DMS153 treated with DMSO at 0.1 percent for 48 hours (cell line): ENCODE measurements around the gene ERMP1.
"Not testable (repeated sequence)": the region's sequence is repeated elsewhere in the genome, so short reads cannot be mapped to it uniquely, and the experiment has no call there.

ENCODE experiments used
- DNase-seq: peaks from one replicate; lab custom pipeline; 2025; ENCODE audit not compliant: unreplicated experiment; lab: John Stamatoyannopoulos, UW

ERMP1 gene

DNA sequence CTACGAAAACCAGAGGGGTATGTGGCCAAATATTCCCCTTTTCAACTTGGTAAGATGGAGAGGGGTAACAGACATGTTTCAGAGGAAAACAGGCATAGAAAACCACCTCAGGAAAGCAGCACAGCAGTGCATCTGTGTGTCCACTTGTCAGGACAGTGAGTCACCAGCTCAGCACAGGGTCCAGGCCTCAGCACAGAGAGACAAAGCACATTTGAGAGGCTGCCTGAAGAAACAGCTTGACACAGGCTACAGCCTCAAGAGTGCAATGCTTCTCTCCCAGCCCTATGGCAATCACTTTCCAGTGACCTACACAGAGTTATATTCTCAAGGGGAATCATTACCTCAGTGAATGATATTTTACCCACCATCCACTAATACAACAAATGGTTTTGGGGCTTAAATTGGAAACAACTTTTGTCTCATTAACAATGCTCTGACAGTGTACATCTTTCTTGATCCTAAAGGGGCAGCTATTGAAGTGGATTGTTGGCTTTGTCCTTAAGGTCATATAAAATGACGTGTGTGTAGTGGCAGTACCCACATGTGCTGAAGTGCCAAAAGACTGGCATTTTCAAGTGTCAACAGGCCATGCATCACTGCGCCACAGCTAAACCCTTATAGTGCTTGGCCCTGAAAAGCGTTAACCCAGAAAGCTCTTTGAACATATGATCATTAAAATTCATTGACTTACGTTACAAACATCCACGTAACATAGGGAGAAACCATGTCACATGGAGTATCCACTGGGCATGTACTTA is 46.4 kb downstream of the ERMP1 start:
- DNase-seq, result no peak

GRCh38 chr9:5784526-5785315 is 48.2 kb downstream of the ERMP1 start:
- DNase-seq, result no peak

- DNase-seq, result no peak
These were observed 48.9 kb downstream of the ERMP1 start for GRCh38 chr9:5783982-5784381.

- DNase-seq, result not testable (repeated sequence)
These were observed 49.5 kb downstream of the ERMP1 start for GRCh38 chr9:5783420-5783819.

DNA sequence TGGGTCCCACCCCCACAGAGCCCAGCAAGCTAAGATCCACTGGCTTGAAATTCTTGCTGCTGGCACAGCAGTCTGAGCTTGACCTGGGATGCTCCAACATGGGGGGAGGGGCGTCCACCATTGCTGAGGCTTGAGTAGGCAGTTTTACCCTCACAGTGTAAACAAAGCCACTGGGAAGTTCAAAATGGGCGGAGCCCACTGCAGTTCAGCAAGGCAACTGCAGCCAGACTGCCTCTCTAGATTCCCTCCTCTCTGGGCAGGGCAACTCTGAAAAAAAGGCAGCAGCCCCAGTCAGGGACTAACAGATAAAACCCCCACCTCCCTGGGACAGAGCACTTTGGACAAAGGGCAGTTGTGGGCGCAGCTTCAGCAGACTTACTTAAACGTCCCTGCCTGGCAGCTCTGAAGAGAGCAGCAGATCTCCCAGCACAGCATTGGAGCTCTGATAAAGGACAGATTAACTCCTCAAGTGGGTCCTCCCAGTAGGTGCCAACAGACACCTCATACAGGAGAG is 53.2 kb downstream of the ERMP1 start:
- not testable (repeated sequence) for DNase-seq

DNA sequence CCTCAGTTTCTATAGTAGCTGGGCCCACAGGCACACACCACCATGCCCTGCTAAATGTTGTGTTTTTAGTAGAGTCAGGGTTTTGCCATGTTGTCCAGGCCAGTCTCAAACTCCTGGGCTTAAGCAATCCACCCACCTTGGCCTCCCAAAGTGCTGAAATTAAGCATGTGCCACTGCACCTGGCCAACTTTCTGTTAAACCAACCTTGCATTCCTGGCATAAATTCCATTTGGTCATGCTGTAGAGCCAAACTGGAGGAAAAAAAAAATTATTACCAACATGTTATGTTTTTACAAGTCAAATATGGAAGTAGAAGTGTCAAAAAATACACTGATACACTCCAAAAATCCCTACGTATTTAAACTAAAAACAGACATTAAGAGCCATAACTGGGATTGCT is 54.1 kb downstream of the ERMP1 start:
- no peak for DNase-seq

DNA sequence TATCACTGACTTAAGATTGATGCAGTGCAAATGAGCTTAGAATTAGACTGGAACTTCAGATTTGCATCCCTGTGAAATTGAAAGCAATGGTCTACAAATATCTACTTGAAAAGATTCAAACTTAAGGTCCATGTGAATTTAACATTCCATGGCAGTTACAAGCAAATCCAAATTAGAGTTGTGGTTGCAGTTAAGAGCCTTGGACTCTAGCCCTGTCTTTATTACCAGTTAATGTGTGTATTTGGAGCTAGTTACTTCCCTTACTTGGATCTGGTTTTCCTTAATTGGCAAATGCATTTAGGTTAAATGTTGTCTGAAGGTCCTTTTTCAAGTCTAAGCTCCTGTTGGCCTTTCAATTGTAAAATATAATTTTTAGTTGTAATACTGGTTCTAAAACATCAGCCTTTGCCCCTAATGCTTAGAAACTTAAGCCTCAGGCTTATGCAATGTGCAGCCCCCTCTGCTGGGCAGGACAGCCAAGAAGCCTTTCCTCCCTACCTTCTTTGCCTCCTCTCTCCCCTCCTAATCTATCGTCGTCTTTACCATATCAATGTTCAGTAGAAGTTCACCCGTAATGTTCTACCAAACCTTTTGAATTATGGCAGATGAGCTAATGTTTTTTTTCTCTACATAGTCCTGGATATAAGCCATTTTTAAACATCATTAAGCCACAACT is 59.5 kb downstream of the ERMP1 start:
- DNase-seq, result no peak

- no peak for DNase-seq
These were observed 64.7 kb downstream of the ERMP1 start for GRCh38 chr9:5767968-5768932.

GRCh38 chr9:5764130-5764868 is 68.6 kb downstream of the ERMP1 start:
- DNase-seq, result no peak

GRCh38 chr9:5762421-5762820 is 70.5 kb downstream of the ERMP1 start:
- DNase-seq, result no peak

GRCh38 chr9:5760338-5760737 is 72.6 kb downstream of the ERMP1 start:
- DNase-seq, result no peak

DNA sequence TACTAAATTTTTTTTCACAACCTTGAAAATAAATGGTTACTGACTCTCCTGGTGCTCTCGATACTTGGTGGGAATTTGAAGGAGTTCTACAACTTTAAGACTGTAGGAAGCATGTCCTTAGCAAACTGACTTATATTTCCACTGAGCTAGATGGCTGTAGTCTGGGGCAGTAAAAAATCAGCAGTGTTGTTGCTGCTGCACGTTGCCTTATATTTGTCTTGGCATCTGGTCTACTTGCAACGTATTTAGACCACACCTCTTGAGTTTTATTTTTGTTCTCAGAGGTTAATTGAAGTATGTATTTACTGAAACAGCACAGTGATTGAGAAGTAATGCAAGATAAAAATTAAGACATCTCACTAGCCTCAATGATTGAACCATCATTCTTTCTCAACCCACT is 76.3 kb downstream of the ERMP1 start:
- no peak for DNase-seq

DNA sequence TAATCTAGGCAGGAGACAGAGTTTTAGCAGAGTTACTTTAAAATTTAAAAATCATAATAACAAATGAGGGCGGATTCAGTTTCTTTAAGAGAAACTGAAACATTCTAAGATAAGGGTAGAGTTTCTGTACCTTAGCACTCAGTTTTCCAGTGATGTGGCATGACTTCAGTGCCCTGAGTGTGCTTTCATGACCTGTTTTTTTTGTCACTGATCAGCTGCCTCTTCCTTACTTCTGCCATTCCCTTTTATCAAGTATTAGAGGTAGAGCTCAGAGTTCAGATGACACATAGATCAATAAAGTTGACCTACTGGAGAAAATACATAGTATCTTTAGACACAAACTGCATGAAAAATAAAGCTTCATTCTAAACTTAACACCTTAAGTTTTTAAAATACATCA is 82.3 kb downstream of the ERMP1 start:
- no peak for DNase-seq

- no peak for DNase-seq
These were observed 83.6 kb downstream of the ERMP1 start for GRCh38 chr9:5749306-5749705.

GRCh38 chr9:5748438-5748837 is 84.5 kb downstream of the ERMP1 start:
- no peak for DNase-seq

GRCh38 chr9:5743109-5743508 is 89.8 kb downstream of the ERMP1 start:
- DNase-seq, result no peak

DNA sequence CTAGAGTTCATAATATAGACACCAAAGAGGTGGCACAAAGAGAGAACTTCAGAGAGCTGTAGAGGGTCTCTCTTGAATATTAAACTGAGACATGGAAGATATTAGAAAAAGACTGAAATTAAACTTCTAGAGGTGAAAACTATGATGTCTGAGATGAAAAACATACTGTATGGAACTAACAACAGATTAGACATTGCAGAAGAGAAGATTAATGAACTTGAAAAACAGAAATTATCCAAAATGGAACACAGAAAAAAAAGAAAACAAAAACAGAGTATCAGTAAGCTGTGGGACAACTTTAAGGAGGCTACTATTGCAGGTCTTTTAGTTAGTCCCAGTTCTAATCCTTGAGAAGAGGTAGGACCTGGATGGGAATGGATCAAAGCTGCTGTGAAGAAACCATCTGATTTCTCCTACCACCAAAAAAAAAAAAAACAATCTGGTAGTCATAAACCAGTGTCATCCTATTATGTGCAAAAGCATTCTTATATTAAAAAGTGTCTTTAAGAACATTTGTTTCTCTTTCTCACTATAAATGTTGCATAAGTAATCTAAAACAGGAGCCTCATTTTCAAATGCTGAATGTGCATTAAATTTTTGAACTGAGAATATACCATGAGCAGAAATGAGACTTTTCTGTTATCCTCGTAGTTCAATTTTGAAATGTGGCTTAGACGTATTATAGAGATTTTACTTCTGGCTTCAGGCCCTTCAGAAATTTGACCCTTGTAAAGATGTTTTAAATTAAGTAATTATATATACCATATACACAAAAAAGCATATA is 96.2 kb downstream of the ERMP1 start:
- no peak for DNase-seq

DNA sequence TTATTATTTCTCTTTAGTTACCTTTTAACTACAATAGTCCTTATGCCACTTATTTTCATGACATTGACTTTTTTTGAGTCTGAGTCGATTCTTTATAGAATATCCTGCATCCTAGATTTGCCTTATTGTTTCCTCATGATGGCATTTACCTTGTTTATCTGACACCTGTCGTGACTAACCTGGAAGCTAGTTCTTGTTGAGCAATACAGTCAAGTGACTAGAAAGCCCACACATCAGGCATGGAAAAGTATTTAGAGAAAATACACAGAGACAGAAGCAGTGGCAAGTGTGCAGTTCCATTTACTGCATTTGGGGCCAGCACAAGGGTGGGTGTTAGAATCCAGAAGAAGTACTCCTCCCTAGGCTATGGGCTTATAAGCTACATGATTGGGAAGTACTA is 97.8 kb downstream of the ERMP1 start:
- no peak for DNase-seq
